Measurements from ENCODE around the gene IFT81.
A peak's percentile ranks its signal among the peaks of the same experiment; 100 is the strongest.
"Not testable (repeated sequence)": the region's sequence is repeated elsewhere in the genome, so short reads cannot be mapped to it uniquely, and the experiment has no call there.

Gene IFT81

GRCh38 chr12:110124269-110124995, at the start of gene IFT81:
IFT81 (plus strand) TSS chr12:110124357; CDS start chr12:110127381, 3,024 bp downstream.
- Histone ChIP-seq H2AFZ (ENCODE audit: low read depth, low read length) (peak within 1 kb of the TSS; percentile 71), H3K4me1 (ENCODE audit: insufficient read depth, low read length) (peaks cover 9% of the 10 kb centered on the region), H3K36me3 (ENCODE audit: insufficient read depth, low read length) (peaks cover 19% of the 10 kb centered on the region), H3K9me3 (ENCODE audit: low read length) (no peaks in the 10 kb centered on the region), H3K4me3 (ENCODE audit: low read length) (peak within 1 kb of the TSS; percentile 93), H3K27me3 (ENCODE audit: insufficient read depth, low read length) (peaks cover 9% of the 10 kb centered on the region)

- Histone ChIP-seq H3K4me3 (ENCODE audit: low read length) (no peak overlapping the region), H2AFZ (ENCODE audit: low read depth, low read length) (no peak overlapping the region), H3K27me3 (ENCODE audit: insufficient read depth, low read length) (no peaks in the 10 kb centered on the region), H3K9me3 (ENCODE audit: low read length) (no peaks in the 10 kb centered on the region), H3K36me3 (ENCODE audit: insufficient read depth, low read length) (no peaks in the 10 kb centered on the region), H3K4me1 (ENCODE audit: insufficient read depth, low read length) (no peaks in the 10 kb centered on the region)
These were observed 48.3 kb upstream of the IFT81 start for GRCh38 chr12:110075880-110076279.

- Histone ChIP-seq H3K27me3 (ENCODE audit: insufficient read depth, low read length) (no peaks in the 10 kb centered on the region), H3K4me3 (ENCODE audit: low read length) (no peak overlapping the region), H3K36me3 (ENCODE audit: insufficient read depth, low read length) (no peaks in the 10 kb centered on the region), H3K4me1 (ENCODE audit: insufficient read depth, low read length) (no peaks in the 10 kb centered on the region), H3K9me3 (ENCODE audit: low read length) (no peaks in the 10 kb centered on the region), H2AFZ (ENCODE audit: low read depth, low read length) (no peak overlapping the region)
These were observed 46.4 kb upstream of the IFT81 start for GRCh38 chr12:110077800-110078199.

GRCh38 chr12:110079477-110080400, 44.4 kb upstream of the IFT81 start:
- H3K36me3 ChIP-seq (ENCODE audit: insufficient read depth, low read length): no peaks in the 10 kb centered on the region
- no peaks in the 10 kb centered on the region for H3K4me1 ChIP-seq (ENCODE audit: insufficient read depth, low read length)
- no peaks in the 10 kb centered on the region for H3K9me3 ChIP-seq (ENCODE audit: low read length)
- H3K27me3 ChIP-seq (ENCODE audit: insufficient read depth, low read length): no peaks in the 10 kb centered on the region
- peak overlapping the region; percentile 27 for H2AFZ ChIP-seq (ENCODE audit: low read depth, low read length)
- no peak overlapping the region for H3K4me3 ChIP-seq (ENCODE audit: low read length)

GRCh38 chr12:110080410-110080809, 43.7 kb upstream of the IFT81 start:
- Histone ChIP-seq H2AFZ (ENCODE audit: low read depth, low read length) (no peak overlapping the region), H3K4me3 (ENCODE audit: low read length) (no peak overlapping the region), H3K27me3 (ENCODE audit: insufficient read depth, low read length) (no peaks in the 10 kb centered on the region), H3K36me3 (ENCODE audit: insufficient read depth, low read length) (no peaks in the 10 kb centered on the region), H3K9me3 (ENCODE audit: low read length) (no peaks in the 10 kb centered on the region), H3K4me1 (ENCODE audit: insufficient read depth, low read length) (peaks cover 4% of the 10 kb centered on the region)

GRCh38 chr12:110084314-110085015, 39.7 kb upstream of the IFT81 start:
- Histone ChIP-seq H3K4me1 (ENCODE audit: insufficient read depth, low read length) (peaks cover 7% of the 10 kb centered on the region), H3K4me3 (ENCODE audit: low read length) (no peak overlapping the region), H3K27me3 (ENCODE audit: insufficient read depth, low read length) (peaks cover 3% of the 10 kb centered on the region), H3K36me3 (ENCODE audit: insufficient read depth, low read length) (no peaks in the 10 kb centered on the region), H2AFZ (ENCODE audit: low read depth, low read length) (no peak overlapping the region), H3K9me3 (ENCODE audit: low read length) (no peaks in the 10 kb centered on the region)

- not testable (repeated sequence) for H3K4me1 ChIP-seq (ENCODE audit: insufficient read depth, low read length); H3K4me3 ChIP-seq (ENCODE audit: low read length); H3K27me3 ChIP-seq (ENCODE audit: insufficient read depth, low read length); H2AFZ ChIP-seq (ENCODE audit: low read depth, low read length); H3K36me3 ChIP-seq (ENCODE audit: insufficient read depth, low read length); H3K9me3 ChIP-seq (ENCODE audit: low read length)
These were observed 35.9 kb upstream of the IFT81 start for GRCh38 chr12:110088216-110088615.

- no peak overlapping the region for H2AFZ ChIP-seq (ENCODE audit: low read depth, low read length)
- peaks cover 7% of the 10 kb centered on the region for H3K4me1 ChIP-seq (ENCODE audit: insufficient read depth, low read length)
- H3K9me3 ChIP-seq (ENCODE audit: low read length): no peaks in the 10 kb centered on the region
- no peak overlapping the region for H3K4me3 ChIP-seq (ENCODE audit: low read length)
- no peaks in the 10 kb centered on the region for H3K36me3 ChIP-seq (ENCODE audit: insufficient read depth, low read length)
- peaks cover 3% of the 10 kb centered on the region for H3K27me3 ChIP-seq (ENCODE audit: insufficient read depth, low read length)
These were observed 35.2 kb upstream of the IFT81 start for GRCh38 chr12:110088936-110089335.

- Histone ChIP-seq H2AFZ (ENCODE audit: low read depth, low read length) (no peak overlapping the region), H3K4me3 (ENCODE audit: low read length) (no peak overlapping the region), H3K4me1 (ENCODE audit: insufficient read depth, low read length) (peaks cover 3% of the 10 kb centered on the region), H3K27me3 (ENCODE audit: insufficient read depth, low read length) (peaks cover 3% of the 10 kb centered on the region), H3K9me3 (ENCODE audit: low read length) (no peaks in the 10 kb centered on the region), H3K36me3 (ENCODE audit: insufficient read depth, low read length) (no peaks in the 10 kb centered on the region)
These were observed 33.7 kb upstream of the IFT81 start for GRCh38 chr12:110090266-110091135.

- no peaks in the 10 kb centered on the region for H3K36me3 ChIP-seq (ENCODE audit: insufficient read depth, low read length)
- no peaks in the 10 kb centered on the region for H3K9me3 ChIP-seq (ENCODE audit: low read length)
- H3K27me3 ChIP-seq (ENCODE audit: insufficient read depth, low read length): peaks cover 3% of the 10 kb centered on the region
- H2AFZ ChIP-seq (ENCODE audit: low read depth, low read length): no peak overlapping the region
- H3K4me3 ChIP-seq (ENCODE audit: low read length): no peak overlapping the region
- H3K4me1 ChIP-seq (ENCODE audit: insufficient read depth, low read length): no peaks in the 10 kb centered on the region
These were observed 32.9 kb upstream of the IFT81 start for GRCh38 chr12:110091136-110091711.

GRCh38 chr12:110093631-110094311, 30.4 kb upstream of the IFT81 start:
- H3K36me3 ChIP-seq (ENCODE audit: insufficient read depth, low read length): no peaks in the 10 kb centered on the region

More at GRCh38 chr12:110093631-110094311, 30.4 kb upstream of the IFT81 start:
- Histone ChIP-seq H3K27me3 (ENCODE audit: insufficient read depth, low read length) (peaks cover 3% of the 10 kb centered on the region), H3K4me3 (ENCODE audit: low read length) (no peak overlapping the region), H3K9me3 (ENCODE audit: low read length) (no peaks in the 10 kb centered on the region), H3K4me1 (ENCODE audit: insufficient read depth, low read length) (no peaks in the 10 kb centered on the region), H2AFZ (ENCODE audit: low read depth, low read length) (no peak overlapping the region)

All from neuron (in vitro differentiated cells).